Stimulated activated CD8-positive, alpha-beta memory T cell treated with anti-CD3 and anti-CD28 coated beads, Interleukin-15, amount 100 ng/mL, for 4 hours (primary cell): ENCODE results near the gene CERS5.
A peak's percentile ranks its signal among the peaks of the same experiment; 100 is the strongest.

Experiments used
- DNase-seq, 2 donors: peaks; one replicate each; pipeline ENCODE4 v3.0.0-alpha.2; 2020; ENCODE audit warnings: low read depth in 2 of 2

Gene CERS5

GRCh38 chr12:50167049-50167828, at the start of gene CERS5:
TSS of gene CERS5 (minus strand) at chr12:50167369. CDS start at chr12:50167297, 72 bp downstream.
- DNase-seq = peak; percentile 90 to 92

- DNase-seq = no peak
These were observed 47.9 kb upstream of the CERS5 start for GRCh38 chr12:50215033-50215432.

GRCh38 chr12:50214018-50214417, 46.8 kb upstream of the CERS5 start:
- DNase-seq = no peak

GRCh38 chr12:50213439-50213838, 46.3 kb upstream of the CERS5 start:
- DNase-seq = no peak

GRCh38 chr12:50212071-50212467, 44.9 kb upstream of the CERS5 start:
- no peak for DNase-seq

GRCh38 chr12:50211392-50212070, 44.4 kb upstream of the CERS5 start:
- DNase-seq = no peak

GRCh38 chr12:50207424-50207823, 40.3 kb upstream of the CERS5 start:
- no peak for DNase-seq

GRCh38 chr12:50205648-50206047, 38.5 kb upstream of the CERS5 start:
- no peak for DNase-seq

- DNase-seq = no peak
These were observed 36.5 kb upstream of the CERS5 start for GRCh38 chr12:50203691-50204090.

GRCh38 chr12:50201987-50202521, 34.9 kb upstream of the CERS5 start:
- no peak for DNase-seq

GRCh38 chr12:50200552-50201273, 33.5 kb upstream of the CERS5 start:
- no peak for DNase-seq

- DNase-seq = no peak
These were observed 31.7 kb upstream of the CERS5 start for GRCh38 chr12:50198829-50199228.

GRCh38 chr12:50197297-50197727, 30.1 kb upstream of the CERS5 start:
- DNase-seq = no peak

- DNase-seq = no peak
These were observed 29.4 kb upstream of the CERS5 start for GRCh38 chr12:50196537-50196936.

- DNase-seq = no peak
These were observed 28.7 kb upstream of the CERS5 start for GRCh38 chr12:50195832-50196231.

- DNase-seq = no peak
These were observed 25.7 kb upstream of the CERS5 start for GRCh38 chr12:50192908-50193307.

GRCh38 chr12:50192236-50192635, 25.1 kb upstream of the CERS5 start:
- no peak for DNase-seq

- DNase-seq = no peak
These were observed 23.7 kb upstream of the CERS5 start for GRCh38 chr12:50190859-50191258.

GRCh38 chr12:50188875-50189575, 21.9 kb upstream of the CERS5 start:
- DNase-seq = no peak

- no peak for DNase-seq
These were observed 21.1 kb upstream of the CERS5 start for GRCh38 chr12:50188241-50188781.
